ENCODE data around the gene OR4F6. TPM values are rescaled to one million over a fixed set of nuclear protein-coding genes. Genes with fewer than 3 reads are reported as not detected.

The OR4F6 gene
- total RNA-seq, 2 donors from 2014 or later, result not detected

DNA sequence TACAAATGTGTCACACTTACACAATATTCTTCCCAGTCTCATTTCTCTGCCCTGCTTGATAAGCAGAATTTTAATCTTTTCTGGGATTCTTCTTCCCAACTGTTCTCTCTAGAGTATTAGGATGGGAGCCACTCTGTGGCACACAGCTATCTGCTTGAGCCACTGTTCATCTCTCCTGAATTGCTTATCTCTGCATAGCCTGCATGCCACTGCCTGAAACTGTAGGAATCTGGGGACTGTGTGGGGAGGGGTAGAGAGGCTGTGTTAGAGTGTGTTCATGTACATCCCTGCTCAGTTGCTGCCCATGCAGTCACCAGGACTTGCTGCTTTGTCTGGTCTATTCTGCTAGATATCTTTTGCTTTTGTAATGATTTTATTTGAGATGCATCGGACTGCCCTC, 2.3 kb upstream of the OR4F6 start:
- intact Hi-C loops (cut with DNase I), result no loop called here
- ATAC-seq (no peak), DNase-seq (no peak)

DNA sequence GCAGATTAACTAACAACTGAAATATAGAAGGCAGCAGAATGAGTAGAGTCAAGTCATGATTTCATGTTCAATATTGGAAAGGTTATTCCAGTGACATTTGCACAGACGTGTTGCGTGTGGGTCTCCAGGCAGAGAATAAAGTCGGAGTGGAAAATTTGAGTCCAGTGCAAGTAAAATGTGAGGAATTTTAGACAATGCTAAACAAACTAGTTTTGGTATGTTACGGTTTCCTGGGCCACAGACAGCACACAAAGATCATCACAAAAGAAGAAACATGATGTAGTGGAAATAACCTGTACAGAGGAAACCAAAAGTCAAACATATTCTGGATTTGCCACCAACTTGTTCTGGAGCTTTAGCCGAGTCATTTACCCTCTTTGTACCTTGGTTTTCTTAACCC, 367 bp downstream of the OR4F6 start:
- DNase-seq (no peak), ATAC-seq (no peak)
- intact Hi-C loops (cut with DNase I), result no loop called here

DNA sequence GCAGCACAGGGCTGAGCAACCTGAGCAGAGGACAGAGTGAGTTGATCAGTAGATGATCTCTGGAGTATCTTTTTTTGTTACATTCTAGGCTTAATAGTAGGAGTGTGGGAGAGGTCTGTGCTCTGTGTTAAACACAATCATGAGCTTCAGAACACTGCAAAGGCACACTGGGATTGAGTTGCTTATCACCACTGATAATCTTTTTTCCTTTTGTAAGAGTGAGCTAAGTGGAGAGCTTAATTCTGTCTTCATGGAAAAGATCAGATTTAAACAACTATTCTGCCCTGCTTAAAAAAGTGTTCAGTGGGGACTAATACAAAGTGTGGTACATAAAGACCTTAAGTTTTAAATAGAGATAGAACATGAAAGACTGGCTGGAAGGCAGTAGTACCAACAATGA, 1.1 kb downstream of the OR4F6 start:
- intact Hi-C loops (cut with DNase I), result no loop called here
- ATAC-seq, result no peak

DNA sequence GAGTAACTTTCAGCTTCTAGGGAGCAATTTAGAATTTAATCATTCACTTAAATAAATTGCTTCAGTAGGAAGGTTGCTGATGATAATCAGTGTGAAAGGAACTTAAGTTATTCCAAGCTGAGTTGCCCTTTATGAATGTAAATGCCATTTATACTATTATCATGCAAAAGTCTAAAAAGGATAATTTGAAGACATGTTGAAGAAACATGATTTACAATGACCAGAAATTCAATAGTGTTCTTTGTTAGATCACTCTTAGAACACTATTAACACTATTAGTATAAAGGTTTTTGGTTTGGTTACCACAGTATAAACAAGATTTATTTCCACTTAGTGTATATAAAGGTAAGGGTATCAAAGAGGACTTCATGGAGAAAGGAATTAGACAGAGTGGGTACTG, 1.6 kb downstream of the OR4F6 start:
- intact Hi-C loops (cut with DNase I), result no loop called here
- DNase-seq (no peak), ATAC-seq (no peak)

More for the DNA sequence above, 1.1 kb downstream of the OR4F6 start:
- no peak for DNase-seq

DNA sequence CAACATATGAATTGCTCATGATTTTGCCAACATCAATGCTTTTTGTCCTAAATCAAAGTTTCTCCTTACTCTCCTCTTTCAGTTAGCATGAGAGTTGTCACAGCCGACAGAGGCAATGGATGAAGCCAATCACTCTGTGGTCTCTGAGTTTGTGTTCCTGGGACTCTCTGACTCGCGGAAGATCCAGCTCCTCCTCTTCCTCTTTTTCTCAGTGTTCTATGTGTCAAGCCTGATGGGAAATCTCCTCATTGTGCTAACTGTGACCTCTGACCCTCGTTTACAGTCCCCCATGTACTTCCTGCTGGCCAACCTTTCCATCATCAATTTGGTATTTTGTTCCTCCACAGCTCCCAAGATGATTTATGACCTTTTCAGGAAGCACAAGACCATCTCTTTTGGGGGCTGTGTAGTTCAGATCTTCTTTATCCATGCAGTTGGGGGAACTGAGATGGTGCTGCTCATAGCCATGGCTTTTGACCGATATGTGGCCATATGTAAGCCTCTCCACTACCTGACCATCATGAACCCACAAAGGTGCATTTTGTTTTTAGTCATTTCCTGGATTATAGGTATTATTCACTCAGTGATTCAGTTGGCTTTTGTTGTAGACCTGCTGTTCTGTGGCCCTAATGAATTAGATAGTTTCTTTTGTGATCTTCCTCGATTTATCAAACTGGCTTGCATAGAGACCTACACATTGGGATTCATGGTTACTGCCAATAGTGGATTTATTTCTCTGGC, 2.5 kb downstream of the OR4F6 start:
- no peak for DNase-seq
- ATAC-seq, result no peak
- intact Hi-C loops (cut with DNase I), result no loop called here

DNA sequence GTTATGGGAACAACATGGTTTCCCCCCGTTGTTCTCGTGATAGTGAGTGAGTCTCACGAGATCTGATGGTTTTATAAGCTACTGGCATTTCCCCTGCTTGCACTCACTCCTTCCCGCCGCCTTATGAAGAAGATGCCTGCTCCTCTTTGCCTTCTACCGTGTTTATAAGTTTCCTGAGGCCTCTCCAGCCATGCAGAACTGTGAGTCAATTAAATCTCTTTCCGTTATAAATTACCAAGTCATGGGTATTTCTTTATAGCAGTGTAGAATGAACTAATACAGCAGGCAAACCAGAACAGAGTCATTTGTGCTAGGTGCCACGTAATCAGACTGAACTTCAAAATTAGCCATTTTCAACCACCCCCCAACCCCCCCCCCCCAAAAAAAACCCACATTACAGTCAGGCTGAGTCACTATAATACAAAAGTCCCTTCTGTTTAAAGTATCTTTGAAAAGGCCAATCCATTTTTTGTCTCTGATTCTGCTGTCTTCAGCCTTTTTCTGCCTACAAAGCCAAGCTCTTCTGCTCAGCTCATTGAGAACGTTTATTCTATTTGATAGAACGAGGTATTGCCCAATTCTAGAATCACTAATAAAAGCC, 4.1 kb downstream of the OR4F6 start:
- intact Hi-C loops (cut with DNase I), result no loop called here
- DNase-seq, result no peak
- no peak for ATAC-seq

DNA sequence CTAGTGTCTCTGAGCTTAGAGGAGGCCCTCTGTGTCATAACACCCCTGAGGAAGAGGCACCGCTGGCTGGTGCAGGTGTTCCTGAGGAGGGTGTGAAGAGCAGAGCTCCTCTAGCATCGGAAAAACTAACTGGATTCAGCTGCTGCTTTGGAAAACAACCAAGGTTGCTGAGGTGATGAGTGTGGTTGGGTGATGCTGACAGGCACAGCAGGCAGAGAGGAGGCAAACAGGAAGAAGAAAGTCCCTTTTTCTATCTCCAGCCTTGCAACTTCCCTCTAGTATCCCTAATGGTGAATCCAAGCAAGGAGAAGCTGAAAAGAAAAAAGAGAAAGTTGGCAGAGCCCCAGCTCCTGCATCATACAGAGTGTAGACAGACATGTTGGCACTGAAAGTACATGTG, 4.9 kb downstream of the OR4F6 start:
- intact Hi-C loops (cut with DNase I), result no loop called here
- no peak for DNase-seq
- ATAC-seq, result no peak

DNA sequence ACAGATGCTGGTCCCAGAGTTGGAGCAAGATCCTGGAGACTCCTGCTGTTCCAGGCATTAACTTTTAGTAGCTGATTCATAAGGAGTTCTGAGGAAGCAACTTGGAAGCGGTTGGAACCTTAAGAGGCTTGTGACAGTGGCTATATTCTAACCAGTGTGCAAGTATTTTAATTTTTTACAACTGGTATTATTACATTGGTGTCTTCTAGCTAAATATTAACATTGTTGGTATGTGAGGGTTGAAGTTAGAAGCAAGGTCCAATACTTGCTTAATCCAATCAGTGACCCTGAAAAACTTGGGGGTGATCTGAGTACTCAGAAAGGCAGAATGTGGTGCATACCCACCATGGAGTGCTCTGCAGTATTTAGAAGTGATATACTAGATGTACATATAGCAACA, 7.1 kb downstream of the OR4F6 start:
- ATAC-seq, result no peak
- intact Hi-C loops (cut with DNase I), result no loop called here
- DNase-seq, result no peak

DNA sequence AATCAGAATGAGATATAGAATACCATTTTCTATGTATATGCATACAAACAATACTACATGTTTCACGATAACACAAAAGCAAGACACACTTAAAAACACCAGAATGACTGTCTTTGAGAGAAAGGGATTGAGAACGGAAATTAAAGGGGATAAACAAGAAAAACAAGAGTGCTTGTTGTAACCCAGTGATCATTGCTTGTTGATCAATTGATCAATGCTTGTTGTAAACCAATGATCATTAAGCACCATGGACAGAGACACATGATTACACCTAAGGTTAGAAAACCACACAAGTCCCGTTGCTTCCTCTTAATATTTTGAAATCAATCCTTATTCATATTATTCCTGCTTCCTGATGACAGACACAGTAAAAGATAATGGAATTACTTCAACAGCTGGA, 7.6 kb downstream of the OR4F6 start:
- intact Hi-C loops (cut with DNase I), result no loop called here
- no peak for ATAC-seq

DNA sequence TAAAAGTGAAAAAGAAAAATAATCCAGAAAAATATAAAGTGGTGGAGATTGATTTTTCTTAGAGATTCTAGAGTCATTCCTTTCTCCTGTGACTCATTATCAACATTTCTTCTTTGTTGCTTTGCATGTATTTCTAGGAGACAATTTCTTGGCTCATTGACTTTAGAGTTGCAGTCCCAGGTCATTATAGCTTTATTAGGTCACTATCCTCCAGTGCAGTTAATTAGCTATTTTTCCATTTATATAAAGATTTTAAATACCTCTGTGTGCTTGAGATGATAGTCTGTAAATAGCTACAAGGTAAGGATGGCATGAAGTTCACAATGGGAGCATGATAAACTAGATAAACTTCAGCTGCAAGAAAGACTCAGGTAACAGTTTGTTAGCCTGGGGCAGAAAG, 8.6 kb downstream of the OR4F6 start, which contains the start of gene OR4F15:
Gene OR4F15 (plus strand): TSS at position 301 of the 400 bp plus-strand sequence. CDS start 5,985 bp downstream, outside the sequence.
- intact Hi-C loops (cut with DNase I), result no loop called here
- ATAC-seq (no peak), DNase-seq (no peak)

More for the DNA sequence above, 7.6 kb downstream of the OR4F6 start:
- no peak for DNase-seq

DNA sequence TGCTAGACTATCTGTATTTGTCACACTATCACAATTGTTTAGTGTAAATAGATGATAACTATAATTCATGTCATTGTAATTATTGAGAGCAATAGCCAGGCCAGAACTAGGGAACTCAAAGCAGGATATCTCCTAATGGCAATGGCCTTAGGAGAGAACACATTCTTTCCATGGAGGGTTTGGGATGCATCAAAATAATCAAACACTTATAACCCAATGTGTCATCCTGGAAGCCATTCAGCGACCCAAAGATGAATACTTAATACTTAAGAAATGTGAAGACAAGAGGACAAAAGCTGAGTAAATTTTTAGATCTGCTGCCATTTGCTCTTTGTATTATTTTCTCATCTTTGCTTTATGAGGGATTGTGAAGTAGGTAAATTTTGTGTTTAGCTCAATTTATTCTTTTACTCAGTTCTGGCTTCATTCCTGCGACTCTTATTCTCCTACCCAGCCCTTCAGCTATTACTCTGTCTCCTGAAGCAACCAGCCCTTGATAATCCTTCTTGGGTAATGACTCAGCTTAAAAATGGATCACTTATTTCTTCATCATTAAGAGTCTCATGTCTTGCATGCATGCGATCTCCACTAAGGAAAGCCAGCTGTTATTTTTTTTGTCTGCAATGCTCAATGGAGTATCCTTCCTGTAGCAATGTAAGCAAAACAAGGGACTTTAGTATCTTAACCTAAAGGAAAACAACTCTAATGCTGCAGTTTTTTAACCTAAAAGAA, 10.7 kb downstream of the OR4F6 start:
- no peak for DNase-seq
- no peak for ATAC-seq
- intact Hi-C loops (cut with DNase I), result no loop called here

DNA sequence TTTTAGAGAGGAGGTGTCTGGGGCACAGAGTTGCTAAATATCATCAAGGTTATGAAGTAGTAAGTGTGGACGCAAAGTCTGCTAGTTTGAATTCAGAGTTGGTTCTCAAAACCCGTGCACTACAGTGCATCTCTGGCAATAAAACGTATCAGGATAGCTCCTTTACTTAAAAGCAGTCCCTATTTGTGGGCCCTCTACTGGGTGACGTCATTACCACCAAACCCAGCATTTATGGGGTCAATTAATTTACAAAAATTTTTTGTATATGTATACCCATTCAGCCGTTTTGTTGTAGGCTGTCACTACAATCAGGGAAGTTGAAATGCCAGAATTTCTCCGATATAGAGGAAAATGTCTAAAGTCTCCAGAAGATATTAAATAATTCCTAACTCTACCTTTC, 17.5 kb downstream of the OR4F6 start:
- no peak for DNase-seq
- intact Hi-C loops (cut with DNase I), result no loop called here
- ATAC-seq, result no peak

DNA sequence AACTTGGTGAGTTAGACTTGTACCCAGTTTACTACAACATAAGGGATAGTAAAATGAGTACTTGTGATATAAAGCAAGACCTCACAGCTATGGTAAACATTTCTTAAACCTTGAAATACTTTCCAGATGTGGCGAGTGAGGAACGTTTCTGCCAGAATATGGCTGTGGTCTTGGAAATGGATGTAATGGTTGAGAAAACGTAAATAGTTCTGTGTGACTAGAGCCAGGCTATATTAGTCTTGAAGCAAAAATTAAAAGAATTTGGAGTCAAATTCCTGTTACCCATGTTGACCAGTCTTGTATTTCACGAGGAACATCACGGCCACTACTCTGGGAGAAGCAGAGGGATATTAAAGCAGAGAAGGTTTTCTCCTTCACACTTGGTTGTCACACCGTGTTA, 23.9 kb downstream of the OR4F6 start:
- intact Hi-C loops (cut with DNase I), result no loop called here
- ATAC-seq, result no peak
- DNase-seq, result no peak

DNA sequence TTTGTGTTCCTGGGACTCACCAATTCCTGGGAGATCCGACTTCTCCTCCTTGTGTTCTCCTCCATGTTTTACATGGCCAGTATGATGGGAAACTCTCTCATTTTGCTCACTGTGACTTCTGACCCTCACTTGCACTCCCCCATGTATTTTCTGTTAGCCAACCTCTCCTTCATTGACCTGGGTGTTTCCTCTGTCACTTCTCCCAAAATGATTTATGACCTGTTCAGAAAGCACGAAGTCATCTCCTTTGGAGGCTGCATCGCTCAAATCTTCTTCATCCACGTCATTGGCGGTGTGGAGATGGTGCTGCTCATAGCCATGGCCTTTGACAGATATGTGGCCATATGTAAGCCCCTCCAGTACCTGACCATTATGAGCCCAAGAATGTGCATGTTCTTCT, 25.5 kb downstream of the OR4F6 start:
- ATAC-seq (no peak), DNase-seq (no peak)
- intact Hi-C loops (cut with DNase I), result no loop called here

DNA sequence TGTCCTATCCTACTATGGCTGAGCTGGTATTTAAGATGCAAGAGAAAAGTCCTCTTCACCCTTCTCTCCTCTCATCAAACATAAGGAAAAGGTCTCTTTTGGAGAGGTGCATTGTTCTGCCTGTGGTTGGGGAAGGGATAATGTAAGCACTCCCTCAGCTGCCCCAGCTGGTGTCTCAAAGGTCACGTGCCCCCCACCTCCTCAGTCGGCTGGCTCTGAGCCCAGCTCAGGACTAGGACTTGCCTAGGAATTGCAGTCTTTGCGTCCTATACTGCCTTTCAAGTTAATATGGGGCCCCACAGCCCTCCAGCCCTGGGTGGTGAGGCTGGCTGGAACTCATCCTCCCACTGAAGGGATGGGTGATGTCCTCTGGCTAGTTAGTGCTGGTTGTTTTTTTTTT, 38.3 kb downstream of the OR4F6 start:
- intact Hi-C loops (cut with DNase I), result no loop called here
- DNase-seq, result no peak
- ATAC-seq, result no peak

DNA sequence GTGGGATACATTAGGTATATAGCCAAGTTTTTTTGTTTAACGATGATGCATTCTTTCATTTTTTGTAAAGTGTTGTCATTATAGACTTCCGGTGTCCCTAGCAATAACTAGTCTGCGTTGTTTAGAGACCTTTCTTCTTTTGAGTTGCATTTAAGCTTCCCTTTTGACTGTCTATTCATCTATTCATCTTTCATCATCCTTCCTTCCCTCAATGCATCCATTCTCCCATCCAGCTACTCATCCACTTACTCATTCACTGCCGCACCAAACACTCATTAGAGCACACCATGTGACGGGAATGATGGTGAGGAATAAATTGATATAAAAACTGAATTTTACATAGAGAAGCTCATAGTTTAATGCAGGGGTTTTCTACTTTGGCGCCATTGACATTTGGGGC, 41.6 kb downstream of the OR4F6 start:
- DNase-seq, result no peak
- intact Hi-C loops (cut with DNase I), result no loop called here

DNA sequence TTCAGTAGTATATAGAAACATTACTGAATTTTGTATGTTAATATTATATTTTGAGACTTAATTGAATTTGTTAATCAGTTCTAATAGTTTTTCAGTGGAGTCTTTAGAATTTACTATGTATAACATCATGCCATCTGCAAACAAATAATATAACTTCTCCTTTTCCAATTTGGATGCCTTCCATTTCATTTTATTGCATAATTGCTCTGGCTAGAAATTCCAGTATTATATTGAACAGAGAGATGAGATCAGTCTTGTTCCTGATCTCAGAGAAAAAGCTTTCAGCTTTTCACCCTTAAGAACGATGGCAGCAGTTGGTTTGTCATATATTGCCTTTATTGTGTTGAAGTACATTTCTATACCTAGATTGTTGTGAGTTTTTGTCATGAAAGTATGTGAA, 49.0 kb downstream of the OR4F6 start:
- intact Hi-C loops (cut with DNase I), result no loop called here
- ATAC-seq, result no peak
- DNase-seq, result no peak

More for the DNA sequence above, 41.6 kb downstream of the OR4F6 start:
- ATAC-seq, result no peak
